GM11168 (cell line): ENCODE data around the gene LMNB1.

Experiments used
- in situ Hi-C: fragments of 300-500 bp; cut with MboI; formaldehyde crosslinking; loops from one replicate; pipeline ENCODE4 v1.12.0; 2022; ENCODE audit warnings: low sequenced_read_pairs; ENCODE audit not compliant: unreplicated experiment

The LMNB1 gene

DNA sequence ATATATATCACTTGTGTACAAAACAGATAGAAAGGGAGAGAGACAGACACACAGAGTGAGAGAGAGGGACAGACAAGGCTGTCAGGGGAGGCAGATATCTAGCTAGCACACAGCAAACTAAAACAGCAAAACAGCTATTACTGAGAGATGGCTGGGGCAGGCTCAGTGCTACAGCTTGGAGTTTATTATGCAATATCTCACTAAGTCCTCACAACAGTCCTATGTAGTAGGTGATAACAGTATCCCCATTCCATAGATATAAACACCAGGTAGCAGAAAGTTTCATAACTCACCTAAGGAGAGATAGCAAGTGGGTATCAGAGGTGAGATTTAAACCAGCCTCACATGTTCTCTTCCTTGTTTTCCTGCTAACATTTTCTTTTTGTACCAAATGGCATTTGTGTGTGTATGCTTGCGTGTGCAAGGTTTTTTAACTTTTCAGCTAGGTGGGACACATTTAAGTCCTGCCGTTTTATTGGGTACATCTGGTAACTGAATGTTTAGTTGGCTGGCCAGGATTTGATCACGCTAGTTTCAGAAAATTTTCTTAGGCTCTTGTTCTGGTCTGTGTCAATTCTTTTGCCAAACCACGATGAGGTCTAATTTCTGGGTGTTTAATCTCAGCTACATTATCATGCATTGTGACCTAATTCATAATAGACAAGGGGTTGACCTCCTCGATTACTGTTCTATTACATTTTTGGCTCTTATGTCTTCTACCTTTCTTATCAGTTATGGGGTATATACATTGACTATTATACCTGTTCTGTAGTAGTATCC lies 105.1 kb downstream of the LMNB1 start:
- in situ Hi-C loops, result no loop called here

- in situ Hi-C loops, result no loop called here
Measured at GRCh38 chr5:126883564-126884245, 106.8 kb downstream of the LMNB1 start.

- in situ Hi-C loops, result no loop called here
Measured at GRCh38 chr5:126884269-126884819, 107.4 kb downstream of the LMNB1 start.
